ENCODE data around the gene ONECUT3.
A peak's percentile ranks its signal among the peaks of the same experiment; 100 is the strongest.
"Not testable (repeated sequence)": the region's sequence is repeated elsewhere in the genome, so short reads cannot be mapped to it uniquely, and the experiment has no call there.

Gene ONECUT3

DNA sequence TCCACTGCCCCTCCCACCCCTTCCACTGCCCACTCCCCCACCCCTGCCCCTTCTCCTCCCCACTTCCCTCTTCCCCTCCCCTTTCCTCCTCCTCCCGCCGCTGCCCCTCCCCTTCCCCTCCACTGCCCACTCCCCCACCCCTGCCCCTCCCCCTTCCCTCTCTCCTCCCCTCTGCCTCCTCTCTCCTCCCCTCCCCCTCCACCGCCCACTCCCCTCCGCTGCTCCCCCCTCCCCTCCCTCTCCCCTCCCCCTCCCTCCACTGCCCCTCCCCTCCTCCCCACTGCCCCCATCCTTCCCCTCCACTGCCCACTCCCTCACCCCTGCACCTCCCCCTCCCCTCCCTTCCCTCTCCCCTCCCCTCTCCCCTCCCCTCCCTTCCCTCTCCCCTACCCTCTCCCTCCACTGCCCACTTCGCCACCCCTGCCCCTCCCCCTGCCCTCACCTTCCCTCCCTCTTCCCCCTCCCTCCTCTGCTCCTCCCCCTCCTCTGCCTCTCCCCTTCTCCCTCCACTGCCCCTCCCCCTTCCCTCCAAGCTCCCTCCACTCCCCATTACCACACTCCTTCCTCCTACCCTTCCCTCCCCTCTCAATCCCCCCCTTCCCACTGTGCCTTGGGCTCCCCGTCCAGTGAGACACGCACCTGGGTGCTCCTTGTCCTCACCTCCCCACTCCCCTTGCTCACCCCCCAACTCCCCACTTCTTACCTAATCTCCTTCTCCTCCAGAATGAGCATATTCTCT is 36.9 kb downstream of the ONECUT3 start:
- no peak for DNase-seq (ENCODE audit: extremely low read depth in 1 of 2, low read depth in 1 of 2)

DNA sequence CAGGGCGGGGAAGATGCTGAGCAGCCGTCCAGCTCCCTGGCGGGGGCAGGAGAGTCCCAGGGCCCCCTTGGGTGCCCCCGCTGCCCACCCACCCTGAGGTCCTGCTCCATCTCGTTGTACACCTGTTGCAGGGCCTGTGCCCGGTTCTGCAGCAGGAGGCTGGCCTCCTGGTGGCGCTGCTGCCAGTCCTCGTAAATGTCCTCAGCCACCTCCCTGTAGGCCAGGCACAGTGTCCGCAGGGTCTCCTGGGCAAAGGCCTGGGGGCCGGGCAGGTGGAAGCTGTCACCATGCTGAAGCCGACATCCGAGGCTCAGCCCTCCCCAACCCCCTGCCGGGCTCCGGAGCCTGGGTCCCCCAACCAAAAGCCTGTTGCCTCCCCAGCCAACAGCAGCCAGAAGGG is 38.6 kb downstream of the ONECUT3 start:
- no peak for DNase-seq (ENCODE audit: extremely low read depth in 1 of 2, low read depth in 1 of 2)

DNA sequence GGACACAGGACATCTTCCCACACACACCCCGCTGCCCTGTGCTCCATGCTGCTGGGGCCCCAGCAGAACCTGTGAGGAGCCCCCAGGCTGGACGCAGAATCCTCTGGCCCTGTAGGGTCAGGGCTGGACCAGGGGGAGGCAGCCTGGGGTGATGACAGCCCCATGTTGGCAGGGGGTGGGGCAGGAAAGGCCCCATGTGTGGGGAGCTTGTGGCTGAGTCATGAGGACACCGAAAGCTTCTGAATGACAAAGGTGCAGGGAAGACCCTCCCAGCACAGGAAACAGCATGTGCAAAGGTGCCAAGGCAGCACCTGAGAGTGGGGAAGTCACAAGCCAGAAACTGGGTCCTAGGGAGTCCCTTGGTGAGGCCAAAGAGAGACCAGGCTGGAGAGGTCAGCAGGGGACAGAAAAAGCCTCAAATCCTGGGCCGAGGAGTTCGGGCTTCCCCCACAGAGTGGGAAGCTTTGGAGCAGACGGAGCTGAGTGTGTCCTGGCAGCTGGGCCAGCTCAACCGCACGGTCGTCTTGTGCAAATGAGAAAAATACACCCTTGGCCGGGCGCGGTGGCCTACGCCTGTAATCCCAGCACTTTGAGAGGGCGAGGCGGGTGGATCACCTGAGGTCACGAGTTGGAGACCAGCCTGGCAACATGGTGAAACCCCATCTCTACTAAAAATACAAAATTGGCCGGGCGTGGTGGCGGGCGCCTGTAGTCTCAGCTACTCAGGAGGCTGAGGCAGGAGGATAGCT is 41.3 kb downstream of the ONECUT3 start:
- no peak for DNase-seq (ENCODE audit: extremely low read depth in 1 of 2, low read depth in 1 of 2)

DNA sequence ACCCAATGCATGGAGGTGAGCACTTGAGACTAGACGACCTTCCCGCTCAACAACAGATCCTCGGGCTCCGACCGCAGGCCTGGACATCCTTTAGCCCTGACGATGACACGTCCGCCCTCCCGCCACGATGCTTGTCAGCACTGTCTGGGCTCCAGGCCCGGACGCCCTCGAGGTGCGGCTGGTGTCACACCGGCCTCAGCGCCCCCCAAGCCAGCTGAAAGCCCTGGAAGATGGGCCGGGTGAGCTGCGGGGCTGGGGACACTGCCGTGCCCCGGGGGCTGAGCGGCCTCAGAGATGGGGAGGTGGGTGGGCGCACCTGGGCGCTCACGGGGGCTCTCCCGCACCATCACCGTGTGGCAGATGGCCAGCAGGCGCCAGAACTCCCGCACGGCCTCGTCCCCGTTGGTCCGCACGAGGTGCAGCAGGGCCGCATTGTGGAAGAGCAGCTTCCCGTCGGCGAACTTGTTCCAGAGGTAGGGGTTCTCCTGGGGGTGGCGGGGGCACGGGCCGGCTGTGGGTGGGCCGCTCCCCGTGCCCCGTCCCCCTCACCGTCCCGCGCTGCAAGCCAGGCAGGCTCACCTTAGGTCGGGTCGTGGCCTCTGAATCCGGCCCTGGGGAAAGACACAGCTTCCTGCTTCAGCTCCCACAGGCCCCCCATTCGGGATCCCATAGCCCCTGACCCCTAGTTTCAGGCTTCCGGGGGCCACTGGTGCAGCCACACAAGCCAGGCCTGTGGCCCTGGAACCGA is 43.3 kb downstream of the ONECUT3 start:
- DNase-seq (ENCODE audit: extremely low read depth in 1 of 2, low read depth in 1 of 2), result no peak

DNA sequence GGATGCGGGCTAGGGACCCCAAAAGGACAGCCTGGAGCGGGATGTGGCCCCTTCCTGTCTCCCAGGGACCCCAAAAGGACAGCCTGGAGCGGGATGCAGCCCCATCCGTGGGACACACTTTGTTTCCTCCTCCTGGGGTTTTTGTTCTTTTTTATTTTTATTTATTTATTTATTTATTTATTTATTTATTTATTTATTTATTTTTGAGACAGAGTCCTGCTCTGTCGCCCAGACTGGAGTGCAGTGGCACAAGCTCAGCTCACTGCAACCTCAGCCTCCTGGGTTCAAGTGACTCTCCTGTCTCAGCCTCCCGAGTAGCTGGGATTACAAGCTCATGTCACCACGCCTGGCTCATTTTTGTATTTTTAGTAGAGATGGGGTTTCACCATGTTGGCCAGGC is 44.0 kb downstream of the ONECUT3 start:
- DNase-seq (ENCODE audit: extremely low read depth in 1 of 2, low read depth in 1 of 2), result not testable (repeated sequence)

DNA sequence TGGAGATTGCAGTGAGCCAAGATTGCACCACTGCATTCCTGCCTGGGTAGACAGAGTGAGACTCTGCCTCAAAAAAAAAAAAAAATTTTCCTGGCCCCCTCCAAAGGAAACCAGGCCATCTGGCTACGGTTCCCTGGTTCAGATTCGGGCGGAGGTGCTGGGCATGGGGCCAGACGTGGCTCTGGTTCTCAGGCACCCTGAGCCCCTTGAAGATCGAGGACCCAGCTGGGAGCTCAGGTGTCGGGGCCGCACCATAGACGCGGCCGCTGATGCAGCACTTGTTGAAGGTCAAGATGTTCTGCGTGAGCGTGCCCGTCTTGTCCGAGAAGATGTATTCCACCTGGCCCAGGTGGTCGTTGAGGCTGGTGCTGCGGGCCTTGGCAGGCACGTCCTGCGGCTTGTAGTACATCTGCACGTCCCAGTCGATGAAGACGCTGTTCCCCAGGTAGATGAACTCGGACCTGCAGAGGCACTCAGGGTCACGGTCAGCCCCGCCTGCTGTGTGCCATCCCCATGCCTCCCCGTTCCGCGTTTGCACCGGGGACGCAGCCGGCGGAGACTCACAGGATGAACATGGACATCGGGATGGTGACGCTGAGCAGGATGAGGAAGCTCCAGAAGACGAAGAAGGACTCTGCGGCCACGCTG is 46.5 kb downstream of the ONECUT3 start:
- DNase-seq (ENCODE audit: extremely low read depth in 1 of 2, low read depth in 1 of 2), result no peak

DNA sequence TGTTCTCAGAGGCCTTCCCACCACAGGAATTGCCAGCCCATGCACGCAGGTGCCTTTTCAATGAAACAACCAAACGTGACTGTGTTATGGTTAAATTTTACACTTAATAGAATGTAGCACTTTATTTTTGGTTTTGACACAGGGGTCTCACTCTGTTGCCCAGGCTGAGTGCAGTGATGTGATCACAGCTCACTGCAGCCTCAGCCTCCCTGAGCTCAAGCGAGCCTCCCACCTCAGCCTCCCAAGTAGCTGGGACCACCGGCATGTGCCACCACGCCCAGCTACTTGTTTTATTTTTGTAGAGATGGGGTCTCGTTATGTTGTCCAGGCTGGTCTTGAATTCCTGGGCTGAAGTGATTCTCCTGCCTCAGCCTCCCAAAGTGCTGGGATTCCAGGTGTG is 51.6 kb downstream of the ONECUT3 start:
- no peak for DNase-seq (ENCODE audit: extremely low read depth in 1 of 2, low read depth in 1 of 2)

DNA sequence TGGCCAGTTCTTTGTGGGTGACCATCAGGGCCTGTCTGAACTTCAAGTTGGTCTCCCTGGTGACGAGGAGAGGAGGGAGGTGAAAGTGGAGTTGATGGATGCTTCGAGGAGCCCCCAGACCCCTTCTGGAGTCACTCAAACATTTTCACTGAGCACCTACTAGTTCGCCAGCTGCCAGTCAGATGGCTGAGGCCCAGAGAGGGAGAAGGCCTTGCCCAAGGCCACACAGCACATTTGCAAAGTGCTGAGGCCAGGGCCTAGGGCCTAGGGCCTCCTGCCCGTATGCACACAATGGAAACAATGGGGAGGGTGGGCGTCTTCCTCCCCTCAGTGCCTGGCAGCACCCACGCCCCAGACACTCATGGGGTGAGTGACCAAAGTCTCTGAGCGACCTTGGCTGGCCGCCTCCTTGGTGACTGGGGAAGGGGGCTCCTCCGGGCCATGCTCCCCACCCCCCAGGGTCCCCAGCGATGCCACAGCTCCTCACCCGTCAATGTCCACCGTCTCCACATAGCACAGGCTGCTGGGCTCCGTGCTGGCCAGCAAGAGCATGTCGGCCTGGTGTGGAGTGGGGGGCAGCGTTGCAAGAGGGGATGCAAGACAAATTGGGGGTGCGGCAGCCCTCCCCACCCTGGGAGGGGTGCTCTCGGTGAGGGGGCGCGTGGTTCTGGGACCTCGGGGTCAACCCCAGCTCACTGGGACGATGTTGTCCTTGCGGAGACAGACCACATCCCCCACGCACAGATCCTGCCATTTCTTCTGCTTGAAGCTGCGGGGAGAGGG is 52.3 kb downstream of the ONECUT3 start:
- no peak for DNase-seq (ENCODE audit: extremely low read depth in 1 of 2, low read depth in 1 of 2)

DNA sequence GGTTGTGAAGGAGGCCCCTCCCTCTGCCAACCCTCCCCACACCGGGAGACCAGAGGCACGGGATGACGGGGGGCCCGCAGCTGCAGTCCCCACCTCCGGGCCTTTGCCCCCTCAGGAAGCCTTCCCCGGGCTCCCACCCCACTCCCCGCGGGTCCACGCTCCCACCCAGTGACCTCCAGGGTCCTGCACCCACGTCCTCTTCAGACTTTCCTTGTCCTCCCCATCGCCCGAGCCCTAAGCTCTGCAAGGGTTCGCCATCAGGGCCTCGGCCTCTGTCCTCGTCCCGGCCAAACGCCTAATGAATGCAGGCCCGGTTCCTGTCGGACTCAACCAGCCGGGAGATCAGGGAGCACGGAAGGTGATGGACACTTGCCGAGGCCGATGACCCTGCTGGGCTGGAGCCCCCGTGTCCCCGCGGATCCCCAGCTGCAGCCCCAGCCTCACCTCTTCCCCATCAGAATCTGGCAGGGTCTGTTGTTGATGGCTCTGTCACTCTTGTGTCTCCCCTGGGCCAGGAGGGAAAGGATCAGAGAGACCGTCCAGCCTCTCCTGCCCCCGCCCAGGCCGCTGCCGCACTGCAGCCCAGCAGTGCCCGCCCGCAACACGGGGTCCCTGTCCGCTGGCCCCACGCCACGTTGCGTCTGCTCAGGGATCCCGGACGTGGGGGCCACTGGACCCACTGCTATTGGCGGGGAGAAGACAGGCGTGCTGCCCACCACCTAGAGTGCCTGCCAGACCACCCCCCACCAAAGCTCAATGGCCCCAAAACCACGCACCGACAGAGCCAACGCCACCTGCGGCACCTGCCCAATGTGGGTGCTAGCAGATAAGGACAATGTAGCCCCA is 53.1 kb downstream of the ONECUT3 start:
- DNase-seq (ENCODE audit: extremely low read depth in 1 of 2, low read depth in 1 of 2), result no peak

DNA sequence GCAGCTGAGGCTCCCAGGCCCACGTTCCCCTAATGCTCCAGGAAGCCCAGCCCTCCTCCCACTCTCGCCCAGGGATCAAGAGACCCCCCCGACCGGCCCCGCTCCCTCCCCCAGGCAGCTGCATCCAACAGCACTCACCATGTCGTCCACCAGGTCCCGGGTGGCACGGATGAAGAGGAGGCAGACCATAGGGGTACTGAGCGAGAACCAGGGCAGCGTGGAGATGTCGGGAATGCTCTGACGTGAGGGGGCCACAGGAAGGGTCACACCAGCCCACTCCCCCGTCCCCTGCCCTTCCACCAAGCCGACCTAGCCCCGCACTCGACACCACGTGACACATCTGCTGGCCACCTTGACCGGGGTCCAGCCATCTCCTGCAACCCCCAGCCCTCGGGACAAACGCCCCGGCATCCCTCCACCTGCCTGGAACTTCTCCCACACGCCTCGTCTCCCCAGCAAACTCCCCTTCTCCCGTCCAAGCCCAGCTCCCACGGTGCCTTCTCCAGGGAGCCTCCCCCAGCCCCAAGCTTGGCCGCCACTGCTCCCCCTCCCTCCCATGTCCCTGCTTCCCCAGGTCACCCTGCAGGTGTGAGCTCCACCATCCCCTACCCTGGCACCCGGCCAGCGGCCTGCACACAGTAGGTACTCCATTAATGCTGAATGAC is 53.9 kb downstream of the ONECUT3 start:
- DNase-seq (ENCODE audit: extremely low read depth in 1 of 2, low read depth in 1 of 2), result no peak

DNA sequence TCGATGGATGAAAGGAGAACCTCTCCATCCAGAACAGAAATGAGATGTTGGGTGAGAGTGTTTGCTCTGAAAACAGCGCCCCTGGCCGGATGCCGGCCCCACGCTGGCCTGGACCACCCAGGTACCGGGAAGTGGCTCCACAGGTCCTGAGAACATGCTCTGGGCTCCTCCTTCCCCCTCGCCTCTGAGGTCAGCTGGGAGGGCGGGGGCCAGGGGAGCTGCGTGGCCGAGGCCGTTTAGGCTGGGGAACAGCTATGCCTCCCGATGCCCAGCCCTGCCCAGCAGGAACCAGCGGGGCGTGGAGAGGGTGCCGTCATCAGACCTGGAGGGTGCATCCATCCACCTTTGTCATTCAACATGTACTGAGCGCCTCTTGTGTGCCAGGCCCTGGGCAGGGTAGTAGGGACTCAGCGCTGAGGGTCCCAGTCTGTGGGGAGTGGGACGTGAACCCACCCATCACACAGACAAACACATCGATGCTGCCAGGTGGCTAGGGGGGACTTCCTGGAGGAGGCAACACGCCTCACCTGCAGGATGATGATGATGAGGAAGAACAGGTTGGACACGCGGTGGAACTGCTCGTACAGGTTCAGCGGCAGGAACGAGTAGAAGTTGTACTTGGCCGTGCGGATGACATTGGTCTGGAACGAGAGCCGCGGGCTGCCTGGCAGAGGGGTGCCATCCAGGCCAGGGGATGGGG is 54.5 kb downstream of the ONECUT3 start:
- no peak for DNase-seq (ENCODE audit: extremely low read depth in 1 of 2, low read depth in 1 of 2)

DNA sequence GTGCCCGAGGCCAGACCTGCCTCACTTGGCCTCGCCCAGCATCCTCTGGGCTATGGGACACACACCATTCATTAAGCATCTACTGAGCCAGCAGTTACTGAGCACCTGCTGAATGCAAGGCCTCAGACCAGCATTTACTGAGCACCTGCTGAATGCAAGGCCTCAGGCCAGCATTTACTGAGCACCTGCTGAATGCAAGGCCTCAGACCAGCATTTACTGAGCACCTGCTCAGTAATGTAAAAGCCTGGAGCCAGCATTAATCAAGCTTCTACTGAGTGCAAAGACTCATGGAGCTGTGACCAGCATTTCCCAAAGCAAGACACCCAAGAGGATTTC is 55.1 kb downstream of the ONECUT3 start:
- no peak for DNase-seq (ENCODE audit: extremely low read depth in 1 of 2, low read depth in 1 of 2)

DNA sequence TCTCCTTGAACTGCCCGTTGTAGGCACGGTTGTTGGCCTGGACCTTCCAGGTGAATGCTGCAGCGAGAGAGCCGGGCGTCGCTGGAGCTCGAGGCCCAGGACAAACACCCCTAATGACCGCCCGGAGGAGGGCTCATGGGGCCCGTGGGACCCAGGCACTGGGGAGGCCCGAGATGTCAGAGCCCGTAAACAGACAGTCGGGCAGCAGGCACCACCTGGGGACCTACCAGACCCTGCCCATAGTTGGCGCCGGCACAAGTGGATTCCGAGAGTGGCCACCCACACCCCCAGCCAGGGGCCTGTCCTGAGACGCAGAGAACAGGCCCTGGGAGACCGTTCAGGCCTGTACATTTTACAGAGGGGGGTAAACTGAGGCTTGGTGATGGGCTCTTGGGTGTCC is 56.4 kb downstream of the ONECUT3 start:
- no peak for DNase-seq (ENCODE audit: extremely low read depth in 1 of 2, low read depth in 1 of 2)

DNA sequence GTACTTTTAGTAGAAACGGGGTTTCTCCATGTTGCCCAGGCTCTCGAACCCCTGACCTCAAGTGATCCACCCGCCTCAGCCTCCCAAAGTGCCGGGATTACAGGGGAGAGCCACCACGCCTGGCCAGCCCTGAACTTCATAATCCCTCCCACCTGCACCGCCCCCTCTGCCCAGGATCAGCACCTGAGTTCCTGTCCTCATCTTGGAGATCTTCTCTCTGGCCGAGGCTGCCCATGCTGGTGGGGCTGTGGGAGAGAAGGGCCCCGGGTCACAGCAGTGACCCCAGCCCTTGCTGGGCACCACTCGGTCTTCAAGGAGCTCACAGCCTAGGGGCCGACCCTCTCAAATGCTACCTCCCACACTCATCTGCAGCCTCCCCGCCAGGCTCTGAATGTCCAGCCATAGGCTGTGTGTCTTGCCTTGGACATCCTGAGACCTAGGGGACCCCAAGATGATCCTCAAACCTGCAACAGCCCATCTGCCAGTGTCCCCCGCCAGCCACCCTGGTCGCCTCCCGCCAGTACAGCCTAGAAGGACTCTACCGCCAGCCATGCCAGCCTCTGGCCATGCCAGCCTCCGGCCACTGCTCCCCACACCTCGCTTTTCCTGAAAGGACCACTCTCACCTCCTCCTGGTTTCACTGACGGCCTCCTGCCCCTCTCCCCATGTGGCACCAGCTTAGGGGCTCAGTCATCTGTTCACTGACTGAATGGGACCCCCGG is 57.3 kb downstream of the ONECUT3 start:
- no peak for DNase-seq (ENCODE audit: extremely low read depth in 1 of 2, low read depth in 1 of 2)

DNA sequence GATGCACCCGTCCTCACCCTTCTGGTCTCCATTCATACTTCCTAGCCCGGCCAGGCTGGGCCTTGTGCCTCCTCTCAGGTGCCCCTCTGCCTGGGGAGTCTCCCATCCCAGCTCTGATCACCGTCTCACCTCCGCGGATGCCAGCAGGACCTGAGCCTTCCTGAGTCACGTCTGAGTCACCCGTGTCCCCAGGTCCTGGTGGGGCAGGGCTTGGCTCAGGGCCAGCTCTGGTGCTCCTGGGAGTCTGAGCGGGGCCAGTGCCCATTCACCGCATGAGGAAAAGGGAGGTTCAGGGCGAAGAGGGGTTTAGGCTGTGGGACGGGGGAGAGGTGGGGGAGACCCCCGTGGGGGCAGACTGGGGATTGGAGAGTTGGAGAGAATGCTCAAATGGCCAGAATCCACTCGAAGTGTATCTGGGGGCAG is 58.2 kb downstream of the ONECUT3 start:
- peak; percentile 18 to 48 for DNase-seq (ENCODE audit: extremely low read depth in 1 of 2, low read depth in 1 of 2)

DNA sequence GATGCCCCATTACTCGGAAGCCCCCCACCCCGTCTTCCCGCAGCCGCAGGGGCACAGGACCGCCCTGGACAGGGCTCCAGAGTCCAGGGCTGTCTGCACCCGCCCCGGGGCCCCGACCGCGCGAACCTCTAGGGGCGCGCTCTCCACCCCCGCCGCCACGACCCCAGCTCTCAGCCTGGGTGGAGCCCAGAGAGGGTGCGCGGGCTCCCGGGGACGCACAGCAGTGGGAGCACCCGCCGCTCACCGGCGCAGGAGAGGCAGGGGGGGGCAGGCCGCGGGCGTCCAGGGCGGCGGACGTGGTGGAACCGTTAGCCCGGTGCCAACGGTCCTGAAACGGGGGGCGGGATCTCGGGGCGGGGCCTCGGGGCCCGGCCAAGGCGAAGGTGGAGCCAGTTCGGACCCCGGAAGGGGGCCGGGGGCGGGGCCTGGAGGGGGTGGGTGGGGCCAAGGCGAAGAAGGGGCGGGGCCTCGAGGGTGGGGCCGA is 58.7 kb downstream of the ONECUT3 start, which contains the start of gene ATP8B3:
Gene ATP8B3 (minus strand): TSS at position 335 of the 484 bp plus-strand sequence. CDS start 540 bp downstream, outside the sequence.
- DNase-seq (ENCODE audit: extremely low read depth in 1 of 2, low read depth in 1 of 2), result no peak

DNA sequence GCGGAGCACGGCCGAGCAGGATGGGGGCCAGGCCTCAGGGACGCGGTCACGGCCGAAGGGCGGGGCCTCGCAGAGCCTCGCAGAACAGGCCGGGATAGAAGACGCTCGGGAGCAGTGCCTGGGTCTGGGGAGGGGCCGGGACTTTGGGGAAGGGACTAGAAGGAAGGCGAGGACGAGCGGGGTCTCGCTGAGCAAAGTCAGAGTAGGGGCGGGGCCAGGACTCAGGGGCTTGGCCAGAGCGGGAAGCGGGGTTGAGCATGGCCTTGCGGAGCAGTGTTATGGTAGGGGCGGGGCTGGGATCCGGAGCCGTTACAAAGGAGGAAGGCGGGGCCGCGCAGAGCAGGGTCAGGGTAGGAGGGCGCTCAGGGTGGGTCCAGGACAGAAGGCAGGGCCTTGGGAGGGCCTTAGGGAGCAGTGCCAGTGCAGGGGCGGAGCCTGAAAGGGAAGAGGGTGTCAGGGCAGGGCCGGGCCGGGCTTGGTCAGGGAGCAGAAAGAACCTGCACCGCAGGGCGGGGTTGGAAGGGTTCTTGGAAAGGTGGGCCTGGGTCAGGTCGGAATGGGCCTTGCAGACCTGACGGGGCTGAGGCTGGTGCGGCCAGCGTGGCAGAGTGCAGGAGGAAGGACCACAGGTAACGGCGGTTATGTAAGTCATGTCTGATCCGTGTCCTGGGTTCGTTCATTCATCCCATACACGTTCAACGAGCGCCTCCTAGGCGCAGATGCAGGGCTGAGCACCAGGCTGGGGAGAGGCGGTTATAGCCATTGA is 59.3 kb downstream of the ONECUT3 start:
- peak; percentile 69 to 93 for DNase-seq (ENCODE audit: extremely low read depth in 1 of 2, low read depth in 1 of 2)

Measured in stimulated activated CD8-positive, alpha-beta memory T cell treated with anti-CD3 and anti-CD28 coated beads, Interleukin-7, amount 100 ng/mL, for 48 hours (primary cell).